ENCODE data around the gene CRYGS.

The CRYGS gene

GRCh38 chr3:186489507-186489906, 54.7 kb downstream of the CRYGS start:
- no peak for DNase-seq
